Endothelial cell (in vitro differentiated cells): Measurements from ENCODE around the gene CYP39A1. TPM values are rescaled to one million over a fixed set of nuclear protein-coding genes. Genes with fewer than 3 reads are reported as not detected.

Experiments
- DNase-seq: peaks from one replicate; pipeline ENCODE4 v3.0.0; 2021; ENCODE audit warnings: low spot score
- H3K27ac Mint-ChIP-seq: one replicate; pipeline ENCODE4 v1.8.0; 2021; ENCODE audit warnings: mixed read lengths, inconsistent platforms; ENCODE audit not compliant: unreplicated experiment
- H3K27me3 Mint-ChIP-seq: one replicate; pipeline ENCODE4 v1.8.0; 2021; ENCODE audit warnings: mild to moderate bottlenecking, moderate library complexity, mixed read lengths, inconsistent platforms; ENCODE audit not compliant: unreplicated experiment
- H3K36me3 Mint-ChIP-seq: one replicate; pipeline ENCODE4 v1.8.0; 2021; ENCODE audit warnings: mild to moderate bottlenecking, low read depth, mixed read lengths, inconsistent platforms; ENCODE audit not compliant: unreplicated experiment
- H3K4me1 Mint-ChIP-seq: one replicate; pipeline ENCODE4 v1.8.0; 2021; ENCODE audit warnings: mild to moderate bottlenecking, mixed read lengths, inconsistent platforms; ENCODE audit not compliant: unreplicated experiment
- H3K4me3 Mint-ChIP-seq: one replicate; pipeline ENCODE4 v1.8.0; 2021; ENCODE audit warnings: mild to moderate bottlenecking, mixed read lengths, inconsistent platforms; ENCODE audit not compliant: unreplicated experiment
- H3K9me3 Mint-ChIP-seq: one replicate; pipeline ENCODE4 v1.8.0; 2021; ENCODE audit warnings: mixed read lengths, inconsistent platforms; ENCODE audit not compliant: unreplicated experiment
- total RNA-seq: library from RNA; stranded (reverse); fragmentation: NEBNext Ultra II Directional; extraction: Animal tissue kit (Norgen Biotek cat#: 25700); gene quantifications from one replicate; pipeline ENCODE4 v1.2.1, GENCODE V29; 2021; ENCODE audit not compliant: unreplicated experiment
- TF ChIP-seq, protein P1 (sequence below): fragments of 200-600 bp; sonication (generic); IDR thresholded peaks from one replicate; pipeline ENCODE4 v1.5.0; 2021; ENCODE audit warnings: antibody characterized with exemption; ENCODE audit not compliant: unreplicated experiment

CYP39A1 gene
- total RNA-seq, 1 donor from 2014 or later, result 2.5 TPM

DNA sequence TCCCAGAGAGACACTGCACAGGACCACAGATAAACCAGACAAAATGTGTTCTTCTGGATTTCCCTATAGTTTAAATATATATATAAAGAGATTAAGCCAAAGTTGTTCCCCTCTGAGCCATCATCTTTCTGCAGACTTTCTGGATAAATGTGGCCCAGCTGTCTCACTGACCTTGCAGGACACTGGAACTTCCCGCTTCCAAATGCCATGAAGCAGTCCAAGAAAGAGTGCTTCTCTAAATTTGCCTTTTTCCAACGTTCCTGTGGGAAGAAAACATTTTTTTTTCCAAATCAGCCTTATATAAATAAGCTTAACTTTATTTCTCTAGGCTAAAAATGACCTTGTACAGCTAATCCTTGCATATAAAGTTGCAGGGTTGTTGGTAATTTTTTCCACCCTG lies 65.7 kb downstream of the CYP39A1 start:
- no peaks in the 10 kb centered on the region for H3K27me3 Mint-ChIP-seq
- H3K4me3 Mint-ChIP-seq, result no peak overlapping the region

DNA sequence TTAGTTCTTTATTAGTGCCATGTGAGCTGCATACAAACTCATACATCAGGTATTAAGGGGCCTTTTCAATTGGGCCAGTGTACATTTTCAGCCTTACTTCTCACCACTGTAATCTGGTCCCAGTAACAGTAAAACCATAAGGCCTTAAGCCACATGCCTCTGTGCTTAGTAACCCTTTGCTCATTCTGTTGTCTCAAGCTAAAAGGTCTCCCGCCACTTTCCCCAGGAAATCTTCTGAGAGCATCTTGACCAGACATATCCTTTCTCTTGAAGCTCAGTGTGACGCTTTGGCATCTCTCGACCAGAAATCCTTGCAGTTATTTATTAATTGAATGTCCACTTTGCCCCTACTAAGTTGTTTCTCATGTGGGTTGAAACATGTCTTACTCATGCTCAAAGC lies 68.0 kb downstream of the CYP39A1 start:
- H3K36me3 Mint-ChIP-seq, result no peaks in the 10 kb centered on the region
- no peak for DNase-seq
- H3K4me1 Mint-ChIP-seq, result peaks cover 10% of the 10 kb centered on the region
- no peak overlapping the region for H3K27ac Mint-ChIP-seq
- H3K4me3 Mint-ChIP-seq, result no peak overlapping the region
- no peaks in the 10 kb centered on the region for H3K9me3 Mint-ChIP-seq
- TF ChIP-seq, protein P1, sequence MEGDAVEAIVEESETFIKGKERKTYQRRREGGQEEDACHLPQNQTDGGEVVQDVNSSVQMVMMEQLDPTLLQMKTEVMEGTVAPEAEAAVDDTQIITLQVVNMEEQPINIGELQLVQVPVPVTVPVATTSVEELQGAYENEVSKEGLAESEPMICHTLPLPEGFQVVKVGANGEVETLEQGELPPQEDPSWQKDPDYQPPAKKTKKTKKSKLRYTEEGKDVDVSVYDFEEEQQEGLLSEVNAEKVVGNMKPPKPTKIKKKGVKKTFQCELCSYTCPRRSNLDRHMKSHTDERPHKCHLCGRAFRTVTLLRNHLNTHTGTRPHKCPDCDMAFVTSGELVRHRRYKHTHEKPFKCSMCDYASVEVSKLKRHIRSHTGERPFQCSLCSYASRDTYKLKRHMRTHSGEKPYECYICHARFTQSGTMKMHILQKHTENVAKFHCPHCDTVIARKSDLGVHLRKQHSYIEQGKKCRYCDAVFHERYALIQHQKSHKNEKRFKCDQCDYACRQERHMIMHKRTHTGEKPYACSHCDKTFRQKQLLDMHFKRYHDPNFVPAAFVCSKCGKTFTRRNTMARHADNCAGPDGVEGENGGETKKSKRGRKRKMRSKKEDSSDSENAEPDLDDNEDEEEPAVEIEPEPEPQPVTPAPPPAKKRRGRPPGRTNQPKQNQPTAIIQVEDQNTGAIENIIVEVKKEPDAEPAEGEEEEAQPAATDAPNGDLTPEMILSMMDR, result no peak
- peaks cover 1% of the 10 kb centered on the region for H3K27me3 Mint-ChIP-seq

More for the DNA sequence above, 65.7 kb downstream of the CYP39A1 start:
- DNase-seq, result no peak
- H3K9me3 Mint-ChIP-seq, result no peaks in the 10 kb centered on the region
- H3K36me3 Mint-ChIP-seq, result no peaks in the 10 kb centered on the region
- TF ChIP-seq, protein P1, result no peak
- peaks cover 10% of the 10 kb centered on the region for H3K4me1 Mint-ChIP-seq
- H3K27ac Mint-ChIP-seq, result no peak overlapping the region

DNA sequence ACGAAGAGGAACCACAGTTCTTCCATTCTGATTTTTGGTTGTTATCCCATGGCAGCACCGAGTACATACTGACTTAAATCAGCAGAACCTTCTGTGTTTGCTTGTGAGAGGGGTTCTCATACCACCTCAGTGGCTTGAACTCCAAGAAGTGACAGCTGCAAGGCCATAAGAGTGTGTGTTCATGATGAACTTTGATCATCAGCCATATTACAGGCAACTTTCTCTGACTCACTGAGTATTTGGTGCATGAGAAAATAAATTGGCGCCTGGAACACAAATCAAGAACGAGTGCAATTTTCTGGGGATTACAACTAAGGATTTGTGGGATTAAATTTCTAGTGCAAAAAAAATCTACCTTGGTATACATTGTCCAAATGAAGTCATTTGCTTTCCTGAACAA lies 68.9 kb downstream of the CYP39A1 start:
- TF ChIP-seq, protein P1, result no peak
- Mint-ChIP-seq H3K27ac (no peak overlapping the region), H3K4me1 (peaks cover 9% of the 10 kb centered on the region), H3K9me3 (no peaks in the 10 kb centered on the region), H3K36me3 (no peaks in the 10 kb centered on the region), H3K4me3 (no peak overlapping the region), H3K27me3 (peaks cover 1% of the 10 kb centered on the region)
- DNase-seq, result no peak

DNA sequence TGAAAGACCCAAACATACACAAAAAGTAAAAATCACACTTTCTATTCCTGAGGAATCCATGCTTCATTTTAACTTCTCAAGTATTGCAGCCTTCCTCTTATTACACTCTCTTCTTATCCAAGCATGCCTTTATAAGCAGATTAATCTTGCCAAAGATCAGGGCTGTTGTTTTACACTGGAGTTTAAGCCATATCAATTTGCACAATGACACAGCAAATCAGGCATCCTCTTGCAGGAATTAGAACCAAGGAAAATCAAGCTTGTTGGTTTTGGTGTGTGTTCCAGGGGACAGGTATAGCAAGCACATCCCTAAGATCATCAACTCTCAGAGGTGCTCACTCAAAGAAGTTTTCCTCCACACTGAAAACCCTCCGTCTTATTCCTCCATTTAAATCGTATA lies 69.5 kb downstream of the CYP39A1 start:
- no peak for DNase-seq
- no peaks in the 10 kb centered on the region for H3K36me3 Mint-ChIP-seq
- H3K4me1 Mint-ChIP-seq, result peaks cover 3% of the 10 kb centered on the region
- TF ChIP-seq, protein P1, result no peak
- H3K9me3 Mint-ChIP-seq, result no peaks in the 10 kb centered on the region
- H3K27me3 Mint-ChIP-seq, result peaks cover 1% of the 10 kb centered on the region
- no peak overlapping the region for H3K27ac Mint-ChIP-seq
- H3K4me3 Mint-ChIP-seq, result no peak overlapping the region

DNA sequence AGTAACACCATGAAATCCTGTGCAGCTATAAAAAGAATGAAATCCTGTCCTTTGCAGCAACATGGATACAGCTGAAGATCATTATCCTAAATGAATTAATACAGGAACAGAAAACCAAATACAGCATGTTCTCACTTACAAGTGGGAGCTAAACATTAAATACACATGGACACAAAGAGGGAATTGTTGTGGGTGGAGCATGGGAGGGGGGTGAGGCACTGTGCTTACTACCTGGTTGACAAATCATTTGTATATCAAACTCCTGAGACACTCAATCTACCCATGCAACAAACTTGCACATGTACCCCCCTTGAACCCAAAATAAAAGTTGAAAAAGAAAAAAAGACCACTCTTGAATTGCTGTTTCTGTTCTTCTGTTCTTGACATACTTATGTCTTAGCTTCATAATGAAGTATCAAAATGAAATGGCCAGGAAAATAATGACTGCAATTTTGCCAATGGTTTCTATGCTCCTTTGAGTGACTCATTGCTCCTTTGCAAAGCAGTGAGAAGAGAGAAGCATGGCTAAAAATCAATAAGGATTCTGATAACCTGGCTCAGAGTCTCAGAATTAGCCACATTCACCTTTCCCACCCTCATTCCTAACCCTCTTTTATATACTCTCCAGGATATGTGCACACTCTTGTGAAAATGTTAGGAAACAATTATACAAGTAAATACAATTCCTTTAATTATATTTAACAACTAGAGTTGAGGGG lies 71.0 kb downstream of the CYP39A1 start:
- Mint-ChIP-seq H3K27ac (no peak overlapping the region), H3K36me3 (no peaks in the 10 kb centered on the region), H3K4me1 (peaks cover 3% of the 10 kb centered on the region), H3K27me3 (peaks cover 1% of the 10 kb centered on the region), H3K9me3 (no peaks in the 10 kb centered on the region), H3K4me3 (no peak overlapping the region)
- no peak for DNase-seq
- TF ChIP-seq, protein P1, result no peak
